ENCODE data around the gene TBC1D9.
"Not testable (repeated sequence)": the region's sequence is repeated elsewhere in the genome, so short reads cannot be mapped to it uniquely, and the experiment has no call there.

The TBC1D9 gene

DNA sequence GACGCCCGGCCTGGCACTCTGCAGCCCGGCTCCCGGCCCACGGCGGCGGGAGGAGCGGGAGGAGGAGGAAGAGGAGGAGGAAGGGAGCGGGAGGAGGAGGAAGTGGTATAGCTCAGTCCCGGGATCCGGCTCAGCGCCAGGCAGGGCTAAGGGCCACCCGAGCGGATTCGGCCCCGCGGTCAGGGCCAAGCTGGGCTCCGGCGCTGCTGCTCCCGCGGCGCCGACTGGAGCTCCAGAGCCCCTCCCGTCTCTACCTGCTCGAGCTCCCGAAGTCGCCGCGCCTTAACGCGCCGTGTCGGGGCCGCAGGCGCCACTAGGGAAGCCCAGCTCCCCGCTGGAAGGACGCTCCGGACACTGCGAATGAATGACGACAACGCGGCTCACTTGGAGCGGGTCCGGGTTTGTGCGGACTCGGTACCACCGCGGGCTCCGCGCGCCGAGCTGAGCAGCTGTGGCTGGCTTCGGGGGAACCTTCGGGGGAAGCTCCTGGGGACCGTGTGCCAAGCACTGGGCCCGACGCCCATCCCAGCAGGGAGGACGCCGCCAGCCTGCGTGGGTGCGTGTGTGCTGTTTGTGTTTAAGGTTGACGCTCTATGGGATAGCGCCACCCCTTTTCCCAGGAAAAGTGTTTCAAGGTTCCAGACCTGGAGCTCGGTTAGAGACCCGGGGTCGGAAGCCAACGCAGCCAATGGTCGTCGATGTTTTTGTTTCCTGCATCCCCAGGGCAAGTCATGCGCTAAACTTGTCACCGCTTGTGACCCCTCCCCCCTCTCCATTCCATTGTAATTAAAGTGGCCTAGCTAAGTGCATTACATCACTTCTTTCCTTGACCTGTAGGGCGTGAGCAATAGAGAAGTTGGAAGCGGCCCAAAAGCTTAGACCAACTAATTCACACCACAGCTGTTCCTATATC is at the start of gene TBC1D9:
Gene TBC1D9 (minus strand): TSS at position 67 of the 913 bp plus-strand sequence. CDS start 340 bp downstream, outside the sequence.
- DNase-seq: no peak

DNA sequence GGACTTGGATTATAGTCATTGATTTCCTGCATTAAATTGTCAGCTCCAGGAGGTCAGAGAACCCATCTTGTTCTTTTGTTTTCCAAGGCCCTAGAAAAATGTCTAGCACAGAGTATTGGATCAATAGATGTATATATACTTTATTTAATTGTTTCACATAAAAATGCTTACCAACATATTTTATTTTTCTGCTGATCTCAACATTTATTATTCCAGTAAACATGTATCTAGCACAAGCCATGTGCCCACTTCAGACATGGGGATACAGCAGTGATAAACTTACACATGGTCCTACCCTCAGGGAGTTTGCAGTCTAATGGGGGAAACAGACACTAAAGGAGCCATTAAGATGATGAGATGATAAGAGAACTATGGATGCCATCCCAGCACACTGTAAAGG is 49.1 kb upstream of the TBC1D9 start:
- no peak for DNase-seq

DNA sequence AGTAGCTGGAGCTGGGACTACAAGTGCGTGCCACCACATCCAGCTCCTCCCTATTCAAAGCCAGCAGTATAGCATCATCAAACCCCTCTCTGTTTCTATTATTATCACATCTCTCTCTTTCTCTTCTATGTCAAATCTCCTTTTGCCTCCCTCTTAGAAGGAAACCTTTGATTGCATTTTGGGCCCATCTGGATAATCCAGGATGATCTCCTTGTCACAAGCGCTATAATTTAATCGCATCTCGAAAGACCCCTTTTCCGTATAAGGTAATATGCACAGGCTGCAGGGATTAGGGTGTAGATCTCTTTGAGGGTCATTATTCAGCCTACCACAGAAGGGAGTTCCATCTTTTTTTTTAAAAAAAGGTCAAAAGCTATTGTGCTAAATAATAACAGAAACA is 46.4 kb upstream of the TBC1D9 start:
- DNase-seq: no peak

DNA sequence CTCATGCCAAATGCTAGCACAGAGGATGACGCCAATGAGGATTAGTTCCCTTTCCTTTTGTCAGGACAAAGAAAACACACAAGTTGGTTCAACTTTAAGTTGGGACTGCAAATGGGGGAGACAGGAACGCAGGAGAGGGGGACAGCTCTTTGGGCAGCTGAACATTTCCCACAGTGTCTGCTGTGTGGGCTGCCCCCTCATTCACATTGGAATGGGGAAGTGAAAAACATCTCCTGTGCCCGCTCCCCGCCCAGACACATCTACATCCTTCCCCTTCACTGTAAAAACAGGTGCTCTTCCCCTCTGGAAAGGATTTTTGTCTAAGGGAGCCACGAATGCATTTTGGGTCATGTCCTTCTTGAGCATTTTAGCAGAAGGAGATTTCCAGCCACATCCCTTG is 44.5 kb upstream of the TBC1D9 start:
- DNase-seq: no peak

DNA sequence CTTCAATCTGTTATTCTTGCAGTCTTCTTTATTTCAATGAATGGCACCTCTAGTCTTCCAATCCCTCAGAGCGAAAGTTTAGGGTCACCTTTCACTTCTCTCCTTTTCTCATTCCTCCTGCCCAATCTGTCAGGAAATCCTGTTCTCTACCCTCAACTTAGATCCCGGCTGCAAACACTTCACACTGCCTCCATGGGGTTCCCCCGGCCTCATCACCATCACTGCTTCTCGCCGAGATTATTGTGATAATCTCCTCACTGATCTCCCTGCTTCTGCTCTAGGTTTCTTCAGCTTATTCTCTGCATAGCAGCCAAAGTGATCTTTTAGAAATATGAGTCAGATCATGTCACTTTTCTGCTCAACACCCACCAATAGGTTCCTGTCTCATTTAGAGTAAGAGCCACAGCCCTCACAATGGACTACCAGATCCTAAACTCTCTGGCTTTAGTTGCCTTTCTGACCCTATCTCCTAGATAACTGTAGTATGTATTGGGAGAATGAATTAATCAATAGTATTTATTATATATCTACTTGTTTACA is 43.6 kb upstream of the TBC1D9 start:
- DNase-seq: no peak

DNA sequence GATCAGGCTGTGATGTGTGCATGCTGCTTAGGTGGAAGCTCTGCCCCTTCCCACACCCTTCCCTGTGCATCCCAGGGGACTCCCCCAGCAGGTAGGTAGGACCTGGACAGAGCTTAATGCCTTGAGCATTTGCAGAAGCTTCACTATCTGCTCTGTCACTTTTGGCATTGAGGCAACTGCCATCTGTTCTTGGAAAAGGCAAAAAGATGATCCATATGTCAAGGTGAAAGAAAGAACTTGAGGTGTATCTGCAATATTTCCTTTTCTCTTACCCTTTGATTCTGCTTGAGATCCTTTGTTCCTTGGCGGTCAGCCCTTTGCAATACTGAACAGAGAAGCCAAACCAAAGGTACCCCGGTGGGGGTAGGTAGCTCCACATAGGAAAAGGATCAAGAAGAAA is 37.1 kb upstream of the TBC1D9 start:
- DNase-seq: no peak

DNA sequence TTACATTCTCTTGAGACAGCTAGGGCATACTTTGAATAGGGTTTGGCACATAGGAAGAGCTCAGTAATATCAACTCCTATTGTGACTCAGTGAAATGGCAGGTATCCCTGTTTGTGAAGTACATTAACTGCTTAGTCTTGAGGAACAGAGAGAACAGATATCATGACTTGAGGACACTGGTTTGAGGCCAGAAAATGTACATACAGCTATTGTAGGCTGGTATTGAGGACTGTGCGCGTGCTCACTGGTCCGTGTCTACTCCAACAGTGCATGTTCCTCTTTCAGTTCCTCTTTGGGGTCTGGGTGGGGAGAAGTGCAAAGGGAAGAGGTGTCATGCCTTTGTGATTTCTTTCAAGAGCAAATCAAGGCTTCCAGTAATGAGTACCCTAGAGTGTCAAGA is 34.6 kb upstream of the TBC1D9 start:
- DNase-seq: no peak

DNA sequence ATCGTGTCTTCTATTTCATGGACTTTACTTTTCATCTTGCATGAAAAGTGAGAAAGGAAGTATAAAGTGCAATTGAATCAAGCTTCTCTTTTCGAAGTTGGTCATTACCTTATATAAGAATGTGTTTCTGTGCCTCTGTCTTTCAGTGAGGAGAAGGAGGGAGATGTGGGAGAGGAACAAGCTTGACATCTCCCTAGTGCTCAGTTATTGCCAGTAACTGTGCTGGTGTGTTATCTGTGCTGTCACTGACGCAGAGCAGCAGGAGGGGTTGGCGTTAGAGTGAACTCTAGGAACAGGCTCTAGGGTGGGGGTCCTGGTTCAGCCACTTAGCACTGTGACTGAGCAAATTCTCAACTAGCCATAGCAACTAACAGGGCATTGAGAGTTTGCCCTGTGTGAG is 34.0 kb upstream of the TBC1D9 start:
- DNase-seq: no peak

DNA sequence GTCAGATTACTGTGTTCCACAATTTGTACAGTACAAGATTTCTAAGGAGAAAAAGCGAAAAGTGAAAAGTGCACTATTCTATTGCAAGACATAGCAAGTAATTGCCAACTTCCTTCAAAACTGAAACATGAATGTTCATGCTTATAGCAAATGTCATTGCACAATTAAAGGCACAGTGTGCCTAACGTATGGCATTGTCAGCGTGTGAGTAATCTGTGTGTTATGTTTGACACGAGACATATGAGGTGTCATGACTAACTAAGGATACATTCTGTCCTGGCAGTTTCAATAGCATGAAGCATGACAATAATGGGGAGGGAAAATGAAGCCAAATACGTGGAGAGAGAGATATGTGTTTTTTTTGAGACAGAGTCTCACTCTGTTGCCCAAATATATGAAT is 33.6 kb upstream of the TBC1D9 start:
- DNase-seq: no peak

DNA sequence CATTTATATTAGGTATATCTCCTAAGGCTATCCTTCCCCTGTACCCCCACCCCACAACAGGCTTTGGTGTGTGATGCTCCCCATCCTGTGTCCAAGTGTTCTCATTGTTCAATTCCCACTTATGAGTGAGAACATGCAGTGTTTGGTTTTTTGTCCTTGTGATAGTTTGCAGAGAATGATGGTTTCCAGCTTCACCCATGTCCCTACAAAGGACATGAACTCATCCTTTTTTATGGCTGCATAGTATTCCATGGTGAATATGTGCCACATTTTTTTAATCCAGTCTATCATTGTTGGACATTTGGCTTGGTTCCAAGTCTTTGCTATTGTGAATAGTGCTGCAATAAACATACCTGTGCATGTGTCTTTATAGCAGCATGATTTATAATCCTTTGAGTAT is 26.6 kb upstream of the TBC1D9 start:
- DNase-seq: not testable (repeated sequence)

DNA sequence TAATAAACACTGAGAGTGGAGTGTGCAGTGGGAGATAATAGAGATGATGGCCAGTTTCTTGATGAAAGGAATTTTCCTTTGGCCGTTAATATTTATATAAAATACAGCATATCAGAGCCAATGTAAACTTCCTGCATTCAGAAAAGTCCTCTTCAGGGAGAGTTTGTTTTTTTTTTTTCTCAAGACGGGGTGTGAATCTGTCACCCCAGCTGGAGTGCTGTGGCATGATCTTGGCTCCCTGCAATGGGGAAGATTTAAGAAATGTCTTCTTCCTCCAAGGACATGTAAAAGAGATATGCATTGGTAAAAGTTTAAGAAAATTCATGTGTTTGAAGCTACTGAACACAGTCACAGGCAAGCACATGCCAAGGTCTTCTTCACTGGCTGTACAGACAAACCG is 25.4 kb upstream of the TBC1D9 start:
- no peak for DNase-seq

DNA sequence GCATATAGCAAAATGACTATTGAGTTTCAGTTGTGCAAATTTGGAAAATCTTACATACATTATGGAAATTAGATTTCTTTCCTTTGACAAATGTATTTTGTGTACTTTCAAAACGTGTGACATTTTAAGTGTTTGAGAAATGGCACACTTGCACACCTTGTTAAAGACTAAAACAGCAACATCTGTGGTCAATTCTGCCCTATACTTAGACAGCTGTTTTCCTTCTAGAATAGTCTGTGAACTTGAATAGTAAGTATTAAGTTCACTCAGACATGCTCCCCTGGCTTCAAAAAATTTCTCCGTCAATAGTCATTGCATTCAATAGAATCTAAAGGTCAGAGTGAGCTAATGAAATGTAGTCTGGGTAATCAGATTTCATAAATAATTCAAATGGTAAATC is 21.7 kb upstream of the TBC1D9 start:
- DNase-seq: no peak

DNA sequence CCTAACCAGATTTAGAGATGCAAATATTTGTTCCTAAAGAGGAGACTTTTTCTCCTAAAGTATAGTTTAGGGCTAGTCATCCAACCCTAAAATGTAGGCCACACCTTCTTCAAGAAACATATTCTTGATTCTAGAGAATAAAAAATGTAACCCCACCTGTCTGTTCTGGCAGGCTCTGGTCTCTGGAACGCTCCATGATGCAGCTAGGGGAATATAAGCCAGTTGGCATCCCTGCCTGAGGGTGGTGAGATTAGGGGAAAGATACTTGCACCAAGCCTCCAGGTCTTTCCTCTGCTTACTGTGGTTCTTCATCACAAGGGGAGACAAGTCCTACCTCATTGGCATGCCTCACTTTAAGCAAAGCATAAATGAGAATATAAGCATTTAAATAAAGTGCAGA is 21.2 kb upstream of the TBC1D9 start:
- DNase-seq: no peak

DNA sequence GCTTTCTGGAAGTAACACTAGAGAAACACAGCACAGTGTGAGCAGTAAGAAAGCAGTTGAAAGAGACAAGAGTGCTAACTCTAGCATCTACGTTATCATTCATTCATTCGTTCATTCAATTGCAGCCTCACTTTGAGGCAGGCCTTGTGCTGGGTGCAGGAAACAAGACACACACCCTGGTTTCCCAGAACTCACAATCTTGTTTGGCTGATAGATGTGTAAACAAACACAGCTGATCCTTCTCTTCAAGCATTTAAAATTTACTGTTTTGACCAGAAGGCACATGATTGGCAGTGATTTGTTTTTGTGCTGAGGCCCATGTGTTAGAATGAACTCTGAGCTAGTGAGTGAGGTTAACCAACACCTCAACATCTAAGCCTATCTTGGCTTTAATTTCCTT is 20.4 kb upstream of the TBC1D9 start:
- DNase-seq: no peak

DNA sequence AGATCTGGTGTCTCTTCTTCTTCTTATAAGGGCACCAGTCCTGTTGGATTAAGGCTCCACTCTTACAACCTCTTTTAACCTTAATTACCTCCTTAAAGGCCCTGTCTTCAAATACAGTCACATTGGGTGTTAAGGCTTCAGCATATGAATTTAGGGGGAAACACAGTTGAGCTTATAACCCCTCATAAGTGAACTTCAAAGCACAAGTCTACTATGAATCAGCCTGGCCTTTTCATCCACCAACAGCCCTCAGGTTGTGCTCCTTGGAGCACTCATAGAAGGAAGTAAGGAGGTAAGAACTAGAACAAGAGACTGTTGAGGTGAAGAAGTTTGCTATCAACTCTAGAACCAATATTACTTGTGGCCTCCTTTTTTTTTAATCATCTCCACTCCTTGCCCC is 18.8 kb upstream of the TBC1D9 start:
- DNase-seq: no peak

DNA sequence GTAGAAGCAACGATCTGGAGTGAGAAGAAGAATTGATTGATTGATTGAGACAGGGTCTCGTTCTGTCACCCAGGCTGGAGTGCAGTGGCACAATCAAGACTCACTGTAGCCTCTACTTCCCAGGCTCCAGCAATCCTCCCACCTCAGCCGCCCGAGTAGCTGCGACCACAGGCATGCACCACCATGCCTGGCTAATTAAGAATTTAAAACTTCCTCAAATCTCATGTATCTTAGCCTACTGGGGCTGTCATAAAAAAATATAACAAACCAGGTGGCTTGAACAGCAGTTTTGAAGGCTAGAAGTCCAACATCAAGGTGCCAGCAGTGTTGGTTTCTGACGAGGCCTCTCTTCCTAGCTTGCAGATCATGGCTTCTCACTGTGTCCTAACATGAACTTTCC is 18.3 kb upstream of the TBC1D9 start:
- DNase-seq: no peak

DNA sequence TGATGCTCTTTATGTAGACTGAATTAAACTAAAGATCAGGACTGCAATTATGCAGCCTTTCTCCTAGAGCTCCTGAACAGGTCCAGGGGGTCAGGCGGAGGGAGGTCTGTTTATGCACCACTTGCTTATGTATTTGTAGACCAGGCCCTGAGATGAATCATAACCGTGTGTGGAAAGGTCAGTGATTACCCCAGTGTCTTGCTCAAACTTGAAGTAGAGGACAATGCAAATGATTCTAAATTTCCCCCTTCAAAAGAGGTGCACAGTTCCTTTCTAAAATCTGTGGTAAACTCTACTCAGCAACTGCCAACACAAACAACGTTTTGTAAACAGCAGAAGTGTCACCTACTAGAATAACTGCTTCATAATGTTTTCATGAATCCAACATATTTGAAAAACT is 13.0 kb upstream of the TBC1D9 start:
- no peak for DNase-seq

DNA sequence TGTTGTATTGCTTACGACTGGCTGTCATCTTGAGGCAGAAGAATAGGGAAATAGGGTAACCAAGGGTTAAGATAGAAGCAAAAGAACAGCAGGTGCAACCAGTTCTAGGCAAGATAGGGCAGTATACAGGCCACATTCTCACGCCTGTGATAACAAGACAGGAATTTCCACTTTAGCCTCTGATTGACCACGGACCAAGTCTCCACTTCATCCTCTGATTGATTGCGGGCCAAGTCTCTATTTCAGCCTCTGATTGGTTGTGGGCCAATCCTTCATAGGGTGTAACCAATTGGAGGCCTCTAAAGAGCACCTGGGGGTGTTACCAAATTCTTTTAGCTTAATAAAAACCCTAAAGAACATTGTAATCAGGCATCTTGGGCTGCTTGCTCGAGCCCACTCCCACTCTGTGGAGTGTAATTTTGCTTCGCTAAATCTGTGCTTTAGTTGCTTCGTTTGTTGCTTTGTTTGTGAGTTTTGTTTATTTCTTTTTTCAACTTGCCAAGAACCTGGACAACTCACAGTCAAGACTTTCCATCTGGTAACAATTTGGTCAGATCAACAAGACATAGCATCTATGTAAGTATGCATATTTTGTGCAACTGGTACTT is 8.7 kb upstream of the TBC1D9 start:
- no peak for DNase-seq

DNA sequence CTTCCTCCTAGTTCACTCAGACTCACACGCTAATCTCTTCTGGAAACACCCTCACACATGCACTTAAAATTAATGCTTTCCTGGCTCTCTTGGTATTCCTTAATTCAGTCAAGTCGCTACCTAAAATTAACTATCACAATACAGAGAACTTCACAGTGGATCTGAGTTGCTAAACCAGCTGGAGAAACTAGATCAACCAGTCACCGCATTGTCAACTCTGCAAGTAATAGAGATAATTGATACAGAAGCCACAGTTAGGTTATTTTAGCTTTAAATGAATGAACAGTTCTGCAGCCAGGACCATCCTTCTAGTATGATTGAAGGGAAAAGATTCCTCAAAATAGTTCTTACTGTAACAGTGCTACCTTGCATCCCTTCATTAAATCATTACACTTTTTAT is 6.0 kb upstream of the TBC1D9 start:
- no peak for DNase-seq

DNA sequence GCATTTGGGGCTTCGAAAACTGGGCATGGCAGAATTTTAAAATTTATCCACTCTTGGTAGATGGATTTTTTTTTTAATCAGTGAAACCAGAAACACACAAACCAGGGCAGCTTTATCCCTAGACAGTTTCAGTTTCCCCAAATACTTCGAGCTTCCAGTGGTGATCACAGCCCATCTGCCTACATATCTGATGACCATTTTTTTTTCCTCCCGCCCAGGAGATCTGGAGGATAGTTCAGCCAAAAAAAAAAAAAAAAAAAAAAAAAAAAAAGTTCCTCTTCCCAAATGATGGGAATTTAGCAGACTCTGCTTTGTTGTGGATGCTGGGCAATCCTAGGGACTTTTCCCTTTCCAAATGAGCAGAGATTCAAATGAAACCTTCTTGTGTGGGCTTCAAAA is 1.0 kb upstream of the TBC1D9 start:
- DNase-seq: no peak

DNA sequence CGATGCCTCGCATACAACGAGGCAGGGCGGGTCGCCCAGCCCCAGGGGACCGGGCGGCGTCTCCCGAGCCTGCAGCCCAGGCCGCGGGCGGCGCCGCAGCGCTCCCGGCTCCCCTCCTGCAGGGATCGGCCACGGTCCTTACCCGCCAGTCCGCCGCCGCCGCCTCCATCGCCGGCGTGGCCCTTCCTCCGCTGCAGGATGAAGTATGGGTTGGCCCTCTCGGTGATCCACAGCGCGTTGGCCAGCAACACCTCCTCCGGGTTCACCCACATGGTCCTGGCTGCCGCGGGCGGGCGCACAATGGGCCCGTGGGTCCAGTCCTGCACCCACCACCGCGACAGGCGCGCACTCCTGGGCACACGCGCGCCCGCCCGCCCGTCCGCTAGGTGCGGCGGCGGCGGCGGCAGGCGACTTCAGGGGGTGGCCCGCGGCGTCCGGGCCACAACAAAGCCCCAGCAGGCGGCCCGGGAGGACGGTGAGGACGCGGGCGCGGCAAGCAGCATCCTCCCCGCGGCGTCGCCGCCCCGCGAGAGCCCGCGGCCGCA is 339 bp downstream of the TBC1D9 start:
- no peak for DNase-seq

DNA sequence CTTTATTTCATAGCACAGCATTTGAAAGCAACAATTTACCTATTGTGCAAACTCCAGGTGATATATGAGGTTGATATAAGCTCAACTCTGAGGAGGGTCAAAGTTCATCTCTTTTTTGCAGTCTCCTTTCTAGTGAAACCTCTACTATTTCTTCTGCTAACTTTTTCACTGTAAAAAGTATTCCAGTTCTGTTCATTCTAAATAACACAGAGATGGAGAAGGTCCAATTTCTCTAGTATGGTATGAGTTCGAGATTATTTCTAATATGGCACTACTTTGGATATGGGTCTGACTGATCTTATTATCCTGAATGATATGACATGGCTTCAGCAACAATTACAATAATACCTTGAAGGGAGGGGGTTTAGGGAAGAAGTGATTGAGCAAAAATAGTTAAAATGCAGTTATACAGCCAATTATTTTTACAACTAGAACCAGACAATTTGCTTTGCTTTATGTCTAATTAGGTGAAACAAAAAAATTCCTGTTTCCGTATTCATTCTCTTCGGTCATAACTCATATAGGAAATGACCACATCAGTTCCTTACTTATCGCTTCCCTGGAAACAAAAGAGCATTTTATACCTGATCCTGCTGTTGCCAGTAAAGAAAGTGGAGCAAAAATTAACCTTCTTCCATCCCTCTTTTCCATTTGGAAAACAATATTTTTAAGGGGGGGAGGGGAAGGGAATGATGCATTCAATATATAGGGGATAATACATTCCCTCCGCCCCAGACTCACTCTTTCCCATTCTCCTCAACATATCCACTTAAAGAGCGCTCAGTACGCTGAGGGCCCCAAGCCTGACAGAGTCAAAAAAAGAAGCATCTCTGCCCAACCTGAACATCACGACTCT is 1.0 kb downstream of the TBC1D9 start:
- no peak for DNase-seq

DNA sequence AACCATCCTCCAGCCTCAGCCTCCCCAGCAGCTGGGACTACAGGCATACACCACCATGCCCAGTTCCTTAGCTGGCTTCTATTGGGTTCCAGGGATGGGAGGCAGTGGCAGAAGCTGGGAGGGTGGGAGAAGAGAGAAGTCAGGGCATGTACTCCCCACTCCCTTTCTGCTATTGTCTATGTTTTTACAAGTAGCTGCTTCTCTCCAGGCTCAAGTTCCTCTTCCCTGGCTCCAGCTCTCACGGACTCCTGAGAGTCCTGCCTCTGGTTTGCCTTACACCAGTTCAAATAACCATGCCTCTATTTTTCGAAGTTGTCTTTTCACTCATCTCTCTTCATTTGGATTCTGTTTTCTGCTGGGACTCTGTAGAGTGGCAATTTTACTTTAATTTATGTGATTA is 2.9 kb downstream of the TBC1D9 start:
- no peak for DNase-seq

Measured in activated CD4-positive, alpha-beta T cell treated with anti-CD3 and anti-CD28 coated beads for 1 hour (primary cell).